Measurements from ENCODE around the gene KRTAP10-1. TPM values are rescaled to one million over a fixed set of nuclear protein-coding genes. Genes with fewer than 3 reads are reported as not detected.

KRTAP10-1 gene
- total RNA-seq, 1 experiment from 2014 or later: not detected

- peaks cover 7% of the 10 kb centered on the region for H3K27me3 Mint-ChIP-seq (ENCODE audit: low read depth)
- no peaks in the 10 kb centered on the region for H3K23me2 ChIP-seq (ENCODE audit: insufficient read length, low read depth, low read length, poor library complexity, severe bottlenecking)
- no peak overlapping the region; the same call in 1 of the 2 replicates for H3K14ac ChIP-seq (ENCODE audit: insufficient read depth, low read length)
- no peak overlapping the region for H2BK20ac ChIP-seq (ENCODE audit: low read depth, low read length, poor library complexity, severe bottlenecking)
- no peaks in the 10 kb centered on the region for H3K4me1 ChIP-seq (ENCODE audit: insufficient read depth, low read length)
- H2AFZ ChIP-seq (ENCODE audit: low read length): no peak overlapping the region
- H3K23ac ChIP-seq (ENCODE audit: insufficient read length, low read depth, low read length): no peak overlapping the region
- H3K27ac ChIP-seq (ENCODE audit: insufficient read length, low read depth, low read length): no peak overlapping the region
- H4K20me1 ChIP-seq (ENCODE audit: control insufficient read depth, insufficient read depth, insufficient read length): no peaks in the 10 kb centered on the region
- H3K56ac ChIP-seq (ENCODE audit: insufficient read length, low read depth, low read length): no peak overlapping the region
- no peaks in the 10 kb centered on the region for H3K4me1 Mint-ChIP-seq
- no peak overlapping the region for H3K9ac ChIP-seq (ENCODE audit: extremely low read depth, insufficient read length, low read length)
- no peak overlapping the region for H3K18ac ChIP-seq (ENCODE audit: insufficient read length, low read depth, low read length)
- TF ChIP-seq CTCF (conservative IDR thresholded peaks at IDR 0.05): no peak
- no peak overlapping the region for H2AK5ac ChIP-seq (ENCODE audit: insufficient read length, low read length)
- H2BK120ac ChIP-seq (ENCODE audit: low read depth, low read length, poor library complexity, severe bottlenecking): no peak overlapping the region
- no peaks in the 10 kb centered on the region for H3K79me1 ChIP-seq (ENCODE audit: insufficient read depth, low read depth, low read length, poor library complexity, severe bottlenecking)
- H3K4me2 ChIP-seq (ENCODE audit: insufficient read depth, insufficient read length, low read length): no peak overlapping the region
- WGBS (ENCODE audit: extremely low coverage, insufficient read length, low lambda C conversion rate): no CpG with 5 or more reads among the region's 37 CpGs
- no peak overlapping the region for H2BK5ac ChIP-seq (ENCODE audit: insufficient read length, low read length)
- no peak overlapping the region for H2BK15ac ChIP-seq (ENCODE audit: low read depth, low read length)
- no peaks in the 10 kb centered on the region; a peak in 1 of 7 replicates for H3K36me3 Mint-ChIP-seq (ENCODE audit: insufficient read depth in 1 of 3, low read depth in 3 of 3)
- H2BK12ac ChIP-seq (ENCODE audit: insufficient read length, low read depth, low read length): no peak overlapping the region
- DNase-seq: peak; percentile 21
- no peak overlapping the region for H4K91ac ChIP-seq (ENCODE audit: insufficient read length, low read depth, low read length)
- no peaks in the 10 kb centered on the region for H3K9me3 ChIP-seq (ENCODE audit: control insufficient read depth, low read depth, low read length)
- no peak overlapping the region for H3T11ph ChIP-seq (ENCODE audit: low read length)
- H3K27me3 ChIP-seq (ENCODE audit: insufficient read depth, low read length): no peaks in the 10 kb centered on the region
- no peaks in the 10 kb centered on the region for H3K9me3 Mint-ChIP-seq
- H4K8ac ChIP-seq (replicated peaks; ENCODE audit: insufficient read length, low read depth, low read length): no peak overlapping the region
- no peak overlapping the region for H4K5ac ChIP-seq (ENCODE audit: insufficient read length, low read depth, low read length)
- no peaks in the 10 kb centered on the region for H3K79me2 ChIP-seq (ENCODE audit: insufficient read depth, low read length)
- no peak overlapping the region for H3K4ac ChIP-seq (ENCODE audit: low read depth, low read length)
- no peak overlapping the region for H3K4me3 Mint-ChIP-seq
- H3K27ac Mint-ChIP-seq: no peak overlapping the region; a peak in 1 of 7 replicates
Measured at GRCh38 chr21:44527156-44527982, 12.6 kb downstream of the KRTAP10-1 start.
